DOHH2 (cell line): ENCODE results near the gene EPHB1.

ENCODE experiments used
- H3F3A ChIP-seq: fragments of 200-600 bp; sonication (generic), shearing (Covaris generic); 2 replicates; pipeline ENCODE4 v1.6.0; 2016; ENCODE audit warnings: antibody characterized with exemption, mild to moderate bottlenecking; ENCODE audit not compliant: control insufficient read depth, insufficient read depth
- H3K27ac ChIP-seq: fragments of 200-600 bp; sonication (generic); 2 replicates; pipeline ENCODE4 v1.5.1; 2014; ENCODE audit warnings: low read depth, mild to moderate bottlenecking, low read length, moderate library complexity
- H3K27me3 ChIP-seq: fragments of 200-600 bp; sonication (generic); 2 replicates; pipeline ENCODE4 v1.6.1; 2014; ENCODE audit warnings: mild to moderate bottlenecking, low read length, mixed read lengths; ENCODE audit not compliant: control insufficient read depth
- H3K36me3 ChIP-seq: fragments of 200-600 bp; sonication (generic); 2 replicates; pipeline ENCODE4 v1.6.1; 2014; ENCODE audit warnings: mild to moderate bottlenecking, low read length, moderate library complexity, mixed read lengths; ENCODE audit not compliant: control insufficient read depth
- H3K4me1 ChIP-seq: fragments of 200-600 bp; sonication (generic); 2 replicates; pipeline ENCODE4 v1.6.1; 2014; ENCODE audit warnings: mild to moderate bottlenecking, low read length, mixed read lengths; ENCODE audit not compliant: control insufficient read depth
- H3K4me2 ChIP-seq: fragments of 200-600 bp; sonication (generic); 2 replicates; pipeline ENCODE4 v1.6.0; 2014; ENCODE audit warnings: mild to moderate bottlenecking, low read length, moderate library complexity
- H3K4me3 ChIP-seq: fragments of 200-600 bp; sonication (generic); 2 replicates; pipeline ENCODE4 v1.5.1; 2014; ENCODE audit warnings: mild to moderate bottlenecking, low read length, mixed read lengths
- H3K79me2 ChIP-seq: fragments of 200-600 bp; sonication (generic); 2 replicates; pipeline ENCODE4 v1.6.1; 2014; ENCODE audit warnings: mild to moderate bottlenecking, low read length, mixed read lengths; ENCODE audit not compliant: control insufficient read depth
- H3K9me2 ChIP-seq: fragments of 200-600 bp; sonication (generic); replicated peaks from 2 replicates; pipeline ENCODE4 v1.6.1; 2014; ENCODE audit warnings: mild to moderate bottlenecking, low read length, mixed read lengths; ENCODE audit not compliant: control insufficient read depth
- H3K9me3 ChIP-seq: fragments of 200-600 bp; sonication (generic); 2 replicates; pipeline ENCODE4 v1.6.1; 2014; ENCODE audit warnings: antibody characterized with exemption, low read length, mixed read lengths; ENCODE audit not compliant: control insufficient read depth, insufficient read depth
- H4K20me1 ChIP-seq: fragments of 200-600 bp; sonication (generic); 2 replicates; pipeline ENCODE4 v1.6.0; 2014; ENCODE audit warnings: low read depth, mild to moderate bottlenecking, antibody characterized with exemption, low read length, moderate library complexity; ENCODE audit not compliant: control insufficient read depth, insufficient read depth
- CTCF ChIP-seq: fragments of 200-600 bp; sonication (generic); IDR thresholded peaks from one replicate; pipeline ENCODE4 v1.5.1; 2014; ENCODE audit warnings: antibody characterized with exemption, mild to moderate bottlenecking, low read depth, low read length; ENCODE audit not compliant: poor library complexity, severe bottlenecking
- EZH2phosphoT487 ChIP-seq: fragments of 200-600 bp; sonication (generic); IDR thresholded peaks from 2 replicates; pipeline ENCODE4 v1.6.1; 2017; ENCODE audit warnings: borderline replicate concordance, mild to moderate bottlenecking, antibody characterized with exemption, low read length, moderate library complexity, mixed read lengths

The EPHB1 gene

DNA sequence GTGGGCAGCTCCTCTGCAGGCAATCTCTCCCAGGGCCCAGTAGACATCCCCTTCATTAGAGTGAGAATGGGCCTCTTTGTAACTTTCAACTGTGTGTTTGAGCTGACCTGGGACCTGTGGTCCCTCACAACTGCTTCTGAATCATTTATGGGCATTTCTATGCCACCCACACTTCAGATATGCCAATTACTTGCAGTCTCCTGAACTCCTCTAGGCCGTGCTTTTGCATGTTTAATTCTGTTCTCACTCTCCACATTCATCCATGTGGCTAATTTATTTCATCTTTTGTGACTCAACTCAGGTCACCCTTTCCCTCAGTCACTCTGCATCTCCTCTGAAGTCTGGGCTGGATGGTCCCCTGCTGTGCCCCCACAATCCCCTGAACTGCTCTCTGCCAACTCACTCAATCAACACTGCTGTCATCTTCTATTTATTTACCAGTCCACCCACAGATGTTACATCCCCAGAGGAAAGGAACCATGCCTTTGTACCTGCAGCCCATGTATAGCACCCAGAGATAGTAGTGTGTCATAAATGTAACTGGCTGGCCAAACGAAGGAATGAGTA, 364.7 kb downstream of the EPHB1 start:
- Histone ChIP-seq H3K79me2 (no peaks in the 10 kb centered on the region), H3K27me3 (no peaks in the 10 kb centered on the region), H3K4me1 (no peaks in the 10 kb centered on the region), H3K9me2 (no peaks in the 10 kb centered on the region), H3K4me3 (no peak overlapping the region), H3K4me2 (no peak overlapping the region), H3K36me3 (no peaks in the 10 kb centered on the region), H3K9me3 (no peaks in the 10 kb centered on the region), H3K27ac (no peak overlapping the region), H4K20me1 (no peaks in the 10 kb centered on the region), H3F3A (no peaks in the 10 kb centered on the region)
- TF ChIP-seq EZH2phosphoT487, result no peak
- no peak for TF ChIP-seq CTCF

DNA sequence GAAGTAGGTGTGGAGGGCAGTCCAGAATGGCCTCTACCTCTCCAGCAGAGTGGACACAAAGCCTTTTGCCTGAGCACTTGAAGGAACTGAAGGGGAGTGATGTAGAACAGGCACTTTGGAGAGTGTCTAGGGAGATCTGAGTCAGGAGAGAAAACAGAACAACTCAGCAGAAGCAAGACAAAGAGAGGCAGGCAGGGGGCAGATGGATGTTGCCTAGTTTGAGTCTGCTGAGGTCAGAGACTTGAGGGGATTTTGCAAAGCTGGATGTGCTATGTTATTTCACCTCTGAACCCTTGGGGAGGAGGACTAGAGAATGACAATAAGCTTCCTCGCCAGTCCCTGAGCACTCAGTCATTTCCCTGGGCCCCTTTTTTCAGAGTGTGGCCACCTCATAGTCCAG, 366.4 kb downstream of the EPHB1 start:
- Histone ChIP-seq H3F3A (no peaks in the 10 kb centered on the region), H3K79me2 (no peaks in the 10 kb centered on the region), H3K36me3 (no peaks in the 10 kb centered on the region), H4K20me1 (no peaks in the 10 kb centered on the region), H3K4me2 (no peak overlapping the region), H3K9me3 (no peaks in the 10 kb centered on the region), H3K9me2 (no peaks in the 10 kb centered on the region), H3K27ac (no peak overlapping the region), H3K27me3 (no peaks in the 10 kb centered on the region), H3K4me3 (no peak overlapping the region), H3K4me1 (no peaks in the 10 kb centered on the region)
- TF ChIP-seq EZH2phosphoT487 (no peak), CTCF (no peak)

- Histone ChIP-seq H3K27me3 (no peaks in the 10 kb centered on the region), H3K9me2 (no peaks in the 10 kb centered on the region), H4K20me1 (no peaks in the 10 kb centered on the region), H3K36me3 (no peaks in the 10 kb centered on the region), H3K79me2 (no peaks in the 10 kb centered on the region), H3K4me1 (no peaks in the 10 kb centered on the region), H3K27ac (no peak overlapping the region), H3K4me3 (no peak overlapping the region), H3K4me2 (no peak overlapping the region), H3K9me3 (no peaks in the 10 kb centered on the region), H3F3A (no peaks in the 10 kb centered on the region)
- no peak for TF ChIP-seq EZH2phosphoT487
- no peak for TF ChIP-seq CTCF
These were observed 368.6 kb downstream of the EPHB1 start for GRCh38 chr3:135163701-135164100.
